Neutrophil (primary cell): Measurements from ENCODE around the gene TEX13C.

ENCODE experiments used
- H3K27ac ChIP-seq: fragments of 200-600 bp; sonication (generic); 2 replicates; pipeline ENCODE4 v1.5.1; 2016; ENCODE audit warnings: mild to moderate bottlenecking, moderate library complexity
- H3K27me3 ChIP-seq: fragments of 200-600 bp; sonication (generic); 2 replicates; pipeline ENCODE4 v1.6.0; 2016; ENCODE audit warnings: mild to moderate bottlenecking
- H3K36me3 ChIP-seq: fragments of 200-600 bp; sonication (generic); 2 replicates; pipeline ENCODE4 v1.5.1; 2017
- H3K4me1 ChIP-seq, 2 experiments: fragments of 200-600 bp in 1 of 2; sonication (generic) in 1 of 2; 1 replicate in 1 of 2; 2 replicates in 1 of 2; pipeline versions ENCODE4 v1.5.1 to v1.6.1; 2013 to 2016; ENCODE audit warnings: low read depth in 1 of 2, low read length in 1 of 2, mild to moderate bottlenecking in 1 of 2, moderate library complexity in 1 of 2; ENCODE audit not compliant: control insufficient read depth in 1 of 2, insufficient read depth in 1 of 2
- H3K4me3 ChIP-seq, 2 experiments: fragments of 200-600 bp in 1 of 2; sonication (generic) in 1 of 2; 1 replicate in 1 of 2; 2 replicates in 1 of 2; pipeline ENCODE4 v1.5.1; 2013 to 2016; ENCODE audit warnings: low read depth in 1 of 2, low read length in 1 of 2, mild to moderate bottlenecking in 1 of 2, moderate library complexity in 1 of 2
- H3K9me3 ChIP-seq: fragments of 200-600 bp; sonication (generic); 2 replicates; pipeline ENCODE4 v1.5.1; 2016
- CTCF ChIP-seq: fragments of 200-600 bp; sonication (generic); IDR thresholded peaks from 2 replicates; pipeline ENCODE4 v1.5.1; 2016; ENCODE audit warnings: antibody characterized with exemption

TEX13C gene

GRCh38 chrX:125340490-125340889, 20.8 kb downstream of the TEX13C start:
- no peak overlapping the region for H3K4me3 ChIP-seq
- no peaks in the 10 kb centered on the region for H3K9me3 ChIP-seq
- no peak overlapping the region for H3K27ac ChIP-seq
- no peaks in the 10 kb centered on the region for H3K27me3 ChIP-seq
- TF ChIP-seq CTCF: no peak
- H3K36me3 ChIP-seq: no peaks in the 10 kb centered on the region
- H3K4me1 ChIP-seq: no peaks in the 10 kb centered on the region

DNA sequence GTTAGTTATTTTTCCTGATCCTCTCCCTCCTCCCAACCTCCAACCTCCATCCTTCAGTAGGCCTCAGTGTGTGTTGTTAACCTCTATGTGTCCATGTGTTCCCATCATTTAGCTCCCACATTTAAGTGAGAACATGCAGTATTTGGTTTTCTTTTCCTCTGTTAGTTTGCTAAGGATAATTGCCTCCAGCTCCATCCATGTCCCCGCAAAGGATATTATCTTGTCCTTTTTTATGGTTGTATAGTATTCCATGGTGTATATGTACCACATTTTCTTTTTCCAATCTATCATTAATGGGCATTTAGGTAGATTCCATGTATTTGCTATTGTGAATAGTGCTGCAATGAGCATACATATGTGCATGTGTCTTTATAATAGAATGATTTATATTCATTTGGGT, 54.5 kb downstream of the TEX13C start:
- no peak for TF ChIP-seq CTCF
- H3K4me1 ChIP-seq: no peaks in the 10 kb centered on the region
- H3K9me3 ChIP-seq: no peaks in the 10 kb centered on the region
- no peaks in the 10 kb centered on the region for H3K27me3 ChIP-seq
- no peaks in the 10 kb centered on the region for H3K36me3 ChIP-seq
- H3K27ac ChIP-seq: no peak overlapping the region
- no peak overlapping the region for H3K4me3 ChIP-seq
